NCI-H2196 treated with DMSO at 0.1 percent for 48 hours (cell line): Measurements from ENCODE around the gene ITGB6.

ENCODE experiments used
- DNase-seq: peaks from one replicate; lab custom pipeline; 2025; ENCODE audit not compliant: unreplicated experiment; lab: John Stamatoyannopoulos, UW

ITGB6 gene

GRCh38 chr2:160104115-160104514 lies 96.0 kb downstream of the ITGB6 start:
- DNase-seq = no peak

GRCh38 chr2:160097326-160097725 lies 102.7 kb downstream of the ITGB6 start:
- DNase-seq = no peak

GRCh38 chr2:160096409-160096808 lies 103.7 kb downstream of the ITGB6 start:
- DNase-seq = no peak

- no peak for DNase-seq
These were observed 107.6 kb downstream of the ITGB6 start for GRCh38 chr2:160092445-160092844.

- no peak for DNase-seq
These were observed 108.7 kb downstream of the ITGB6 start for GRCh38 chr2:160091381-160091780.

GRCh38 chr2:160087854-160088745 lies 112.0 kb downstream of the ITGB6 start:
- DNase-seq = no peak

- no peak for DNase-seq
These were observed 114.4 kb downstream of the ITGB6 start for GRCh38 chr2:160085662-160086061.

- DNase-seq = no peak
These were observed 121.9 kb downstream of the ITGB6 start for GRCh38 chr2:160077912-160078810.

GRCh38 chr2:160076914-160077313 lies 123.2 kb downstream of the ITGB6 start:
- no peak for DNase-seq

GRCh38 chr2:160076241-160076640 lies 123.8 kb downstream of the ITGB6 start:
- DNase-seq = no peak

GRCh38 chr2:160075171-160075570 lies 124.9 kb downstream of the ITGB6 start:
- DNase-seq = no peak

- no peak for DNase-seq
These were observed 126.7 kb downstream of the ITGB6 start for GRCh38 chr2:160073284-160073888.

GRCh38 chr2:160068906-160069305 lies 131.2 kb downstream of the ITGB6 start:
- no peak for DNase-seq

GRCh38 chr2:160064916-160065315 lies 135.2 kb downstream of the ITGB6 start:
- DNase-seq = no peak

- DNase-seq = no peak
These were observed 136.0 kb downstream of the ITGB6 start for GRCh38 chr2:160063879-160064612.

- DNase-seq = no peak
These were observed 136.8 kb downstream of the ITGB6 start for GRCh38 chr2:160063271-160063670.

- DNase-seq = no peak
These were observed 137.6 kb downstream of the ITGB6 start, which contains the start of gene PLA2R1 for GRCh38 chr2:160062292-160063005. PLA2R1 (minus strand) TSS chr2:160062615; CDS start chr2:160062403, 212 bp downstream.

- DNase-seq = no peak
These were observed 138.2 kb downstream of the ITGB6 start for GRCh38 chr2:160061944-160062291.

GRCh38 chr2:160061533-160061932 lies 138.5 kb downstream of the ITGB6 start:
- DNase-seq = no peak

- DNase-seq = no peak
These were observed 139.8 kb downstream of the ITGB6 start for GRCh38 chr2:160060297-160060696.
